NCI-H69 (cell line): Measurements from ENCODE around the gene MPP3.

Experiments used
- DNase-seq: peaks from one replicate; lab custom pipeline; 2025; lab: John Stamatoyannopoulos, UW

MPP3 gene

GRCh38 chr17:43772877-43773648 lies 59.9 kb downstream of the MPP3 start:
- DNase-seq: no peak

GRCh38 chr17:43771463-43771862 lies 61.5 kb downstream of the MPP3 start:
- no peak for DNase-seq

GRCh38 chr17:43770957-43771356 lies 62.0 kb downstream of the MPP3 start:
- peak; percentile 22 for DNase-seq

- DNase-seq: no peak
Measured at GRCh38 chr17:43769859-43770258, 63.1 kb downstream of the MPP3 start.

- no peak for DNase-seq
Measured at GRCh38 chr17:43769426-43769825, 63.5 kb downstream of the MPP3 start.

- no peak for DNase-seq
Measured at GRCh38 chr17:43768943-43769342, 64.0 kb downstream of the MPP3 start.

GRCh38 chr17:43768382-43768781 lies 64.6 kb downstream of the MPP3 start:
- no peak for DNase-seq

GRCh38 chr17:43767713-43768059 lies 65.3 kb downstream of the MPP3 start:
- no peak for DNase-seq

- DNase-seq: no peak
Measured at GRCh38 chr17:43767053-43767712, 65.8 kb downstream of the MPP3 start.

- peak; percentile 58 for DNase-seq
Measured at GRCh38 chr17:43766413-43767052, 66.4 kb downstream of the MPP3 start.

GRCh38 chr17:43760254-43760852 lies 72.6 kb downstream of the MPP3 start:
- peak; percentile 91 for DNase-seq

- no peak for DNase-seq
Measured at GRCh38 chr17:43759836-43760235, 73.1 kb downstream of the MPP3 start.

- no peak for DNase-seq
Measured at GRCh38 chr17:43758497-43759174, 74.3 kb downstream of the MPP3 start, which contains the start of gene SOST. Gene SOST, minus strand, starts transcription at chr17:43758791. Its CDS starts 50 bp downstream, at chr17:43758741.

GRCh38 chr17:43758086-43758485 lies 74.9 kb downstream of the MPP3 start:
- DNase-seq: no peak

- DNase-seq: no peak
Measured at GRCh38 chr17:43757171-43757660, 75.7 kb downstream of the MPP3 start.

- DNase-seq: no peak
Measured at GRCh38 chr17:43756201-43756600, 76.7 kb downstream of the MPP3 start.

GRCh38 chr17:43755389-43755875 lies 77.5 kb downstream of the MPP3 start:
- DNase-seq: peak; percentile 49

- no peak for DNase-seq
Measured at GRCh38 chr17:43754947-43755346, 78.0 kb downstream of the MPP3 start.

GRCh38 chr17:43753493-43754129 lies 79.3 kb downstream of the MPP3 start:
- DNase-seq: no peak
